Stimulated activated CD4-positive, alpha-beta T cell treated with anti-CD3 and anti-CD28 coated beads, Interleukin-15, amount 100 ng/mL, for 24 hours (primary cell): ENCODE measurements around the gene DOCK10.

Experiments
- DNase-seq: peaks from one replicate; pipeline ENCODE4 v3.0.0-alpha.2; 2020

Gene DOCK10

DNA sequence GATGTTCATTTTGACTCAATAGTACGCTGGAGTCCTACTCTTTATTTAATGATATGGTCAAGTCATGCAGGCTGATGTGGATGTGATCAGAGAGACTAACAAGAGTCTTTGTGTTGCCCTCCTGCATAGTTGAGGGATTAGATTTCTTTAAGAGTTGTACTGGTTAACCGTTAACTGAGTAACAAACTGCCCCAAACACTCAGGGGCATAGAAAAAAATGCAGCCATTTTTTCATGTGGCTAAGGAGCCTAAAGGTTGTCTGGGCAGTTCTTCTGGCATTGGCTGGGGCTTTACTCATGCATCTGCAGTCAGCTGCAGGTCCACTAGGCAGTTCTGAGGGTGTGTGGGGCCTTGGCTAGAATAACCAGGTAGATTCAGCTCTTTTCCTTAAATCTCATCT lies 32.5 kb downstream of the DOCK10 start:
- no peak for DNase-seq

DNA sequence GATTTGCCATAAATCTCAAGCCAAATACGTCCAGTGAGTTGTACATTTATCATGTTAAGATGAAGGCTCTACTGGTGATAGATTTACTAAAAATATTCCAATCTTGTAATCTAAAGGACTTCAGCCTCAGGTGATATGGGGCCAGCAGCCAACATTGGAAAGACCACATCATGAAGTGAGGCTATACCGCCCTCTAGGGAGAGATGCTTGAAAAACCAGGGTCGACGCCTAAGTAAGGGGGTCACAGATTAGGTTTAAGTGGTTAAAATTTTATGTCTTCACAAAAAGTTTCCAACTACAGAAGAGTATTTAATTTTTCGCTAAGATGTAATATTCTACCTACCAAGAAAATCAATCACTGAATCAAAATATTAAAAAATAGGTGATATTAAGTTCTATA lies 33.3 kb downstream of the DOCK10 start:
- DNase-seq: peak; percentile 23

DNA sequence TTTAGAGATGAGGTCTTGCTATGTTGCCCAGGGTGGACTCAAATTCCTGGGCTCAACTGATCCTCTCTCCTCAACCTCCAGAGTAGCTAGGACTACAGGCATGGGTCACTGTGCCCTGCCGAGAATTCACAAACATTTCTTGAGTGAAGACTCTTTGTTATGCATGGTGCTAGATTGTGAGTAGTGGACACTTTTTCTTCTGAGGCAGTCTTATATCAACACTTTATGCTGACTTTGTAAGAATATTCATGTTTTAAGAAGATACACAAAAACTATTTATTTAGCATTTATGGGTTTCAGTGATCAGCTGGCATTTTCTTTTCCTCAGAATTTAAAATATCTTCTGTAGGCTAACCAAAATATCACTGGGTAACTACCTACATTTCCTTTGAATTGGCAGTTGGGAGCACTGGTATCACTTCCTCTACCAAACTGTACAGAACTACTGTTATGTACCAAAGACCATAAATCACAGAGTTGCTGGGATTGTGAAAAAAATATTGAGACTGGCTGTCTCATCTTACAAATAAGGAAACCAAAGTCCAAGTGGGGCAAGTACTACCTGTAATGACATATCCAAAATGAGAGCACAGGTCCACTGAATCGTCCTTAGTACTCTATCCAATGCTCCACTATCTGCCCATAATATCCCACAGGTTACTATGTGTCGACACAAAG lies 34.0 kb downstream of the DOCK10 start:
- DNase-seq: no peak

DNA sequence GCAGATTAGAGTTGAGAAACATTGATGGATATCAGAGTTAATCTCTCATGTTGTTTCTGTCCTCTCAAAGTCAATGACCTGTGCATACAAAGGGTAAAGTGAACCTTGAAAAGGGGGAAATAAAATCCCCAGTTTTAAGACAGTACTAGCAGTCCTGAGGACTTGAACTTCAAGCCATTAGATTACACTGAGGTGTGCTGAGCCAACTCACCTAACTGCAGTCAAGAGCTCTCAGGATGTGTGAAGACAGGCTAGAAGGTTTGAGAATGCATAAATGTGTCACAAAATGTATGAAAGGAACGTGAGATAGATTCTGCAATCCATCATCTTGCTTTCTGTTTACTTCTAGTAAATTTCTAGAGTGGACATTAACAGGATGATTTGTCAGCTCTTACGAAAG lies 35.5 kb downstream of the DOCK10 start:
- DNase-seq: no peak

DNA sequence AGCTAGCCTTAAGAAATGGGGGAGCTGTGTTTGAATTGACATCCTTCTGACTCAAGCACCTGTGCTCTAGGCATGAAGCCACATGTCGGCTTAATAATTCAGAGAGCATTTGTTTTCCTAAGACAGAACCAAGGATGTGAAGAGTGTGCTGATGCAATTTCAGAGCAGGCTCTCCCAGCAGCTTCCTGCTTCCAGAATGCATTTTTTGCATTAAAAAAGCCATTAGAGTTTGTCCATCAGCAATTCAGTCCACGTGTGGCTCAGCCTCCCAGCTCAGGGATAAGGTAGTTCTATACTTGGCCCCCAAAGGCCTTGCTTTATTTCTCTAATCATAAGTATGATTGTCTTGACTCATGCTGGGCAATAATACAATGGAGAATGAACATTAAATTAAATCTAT lies 37.7 kb downstream of the DOCK10 start:
- no peak for DNase-seq

DNA sequence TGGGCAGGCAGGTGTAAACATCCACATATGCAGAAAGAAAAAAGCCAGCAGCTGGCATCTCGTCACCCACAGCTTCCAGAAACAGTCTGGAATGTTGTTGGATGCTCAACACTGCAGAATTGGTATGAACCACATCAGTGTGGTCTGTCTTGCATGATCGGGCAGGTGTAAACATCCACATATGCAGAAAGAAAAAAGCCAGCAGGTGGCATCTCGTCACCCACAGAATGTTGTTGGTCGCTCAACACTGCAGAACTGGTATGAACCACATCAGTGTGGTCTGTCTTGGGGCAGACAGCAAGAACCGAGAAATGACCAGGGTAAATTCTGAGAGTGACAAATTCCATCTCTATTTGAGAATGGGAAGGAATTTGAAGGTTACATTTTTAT lies 39.6 kb downstream of the DOCK10 start:
- no peak for DNase-seq

DNA sequence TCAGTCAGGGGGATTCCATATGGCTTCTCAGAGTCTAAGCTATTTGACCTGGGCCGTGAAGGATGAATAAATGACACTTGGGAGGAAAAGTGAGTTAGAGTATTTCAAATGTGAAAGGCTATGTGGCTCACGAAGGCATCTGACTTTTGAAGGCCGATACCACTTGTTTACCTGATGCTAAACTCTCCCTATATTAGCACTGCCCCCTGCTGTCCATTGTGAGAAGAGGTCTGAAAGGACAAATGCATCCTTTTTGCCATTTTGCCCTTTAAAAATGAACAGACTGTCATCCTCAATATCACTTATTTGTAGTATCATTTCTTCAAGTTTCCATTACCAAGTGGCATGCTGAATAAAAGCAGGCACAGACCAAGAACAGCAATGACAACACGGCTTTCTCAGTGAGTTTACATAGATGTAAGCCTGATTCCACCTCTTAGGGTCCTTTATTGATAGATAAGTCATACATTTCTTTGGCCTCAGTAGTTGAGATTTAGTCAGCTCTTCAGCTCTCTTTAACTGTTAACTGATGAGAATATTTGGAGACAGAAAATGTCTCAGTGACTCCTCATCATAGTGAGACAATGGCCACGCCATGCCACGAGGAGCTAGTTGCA lies 40.1 kb downstream of the DOCK10 start:
- peak; percentile 72 for DNase-seq

DNA sequence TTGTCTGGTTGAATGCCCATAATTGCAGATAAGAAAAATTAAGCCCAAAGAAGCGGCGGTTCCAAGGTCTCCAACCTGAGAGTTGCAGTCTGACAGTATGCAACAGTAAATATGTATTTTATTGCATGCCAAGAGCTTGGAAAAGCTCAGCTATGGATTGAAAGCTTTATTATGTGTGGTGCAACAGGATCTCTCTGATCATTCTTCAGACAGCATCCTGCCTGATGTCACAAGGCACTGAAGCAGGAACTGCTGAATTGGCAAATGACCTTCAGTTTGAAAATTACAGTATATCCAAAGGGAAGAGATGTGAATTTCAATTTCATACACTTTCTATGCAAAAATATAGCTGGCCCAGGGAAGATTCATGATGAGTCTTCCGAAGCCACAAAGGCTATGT lies 42.5 kb downstream of the DOCK10 start:
- DNase-seq: no peak

DNA sequence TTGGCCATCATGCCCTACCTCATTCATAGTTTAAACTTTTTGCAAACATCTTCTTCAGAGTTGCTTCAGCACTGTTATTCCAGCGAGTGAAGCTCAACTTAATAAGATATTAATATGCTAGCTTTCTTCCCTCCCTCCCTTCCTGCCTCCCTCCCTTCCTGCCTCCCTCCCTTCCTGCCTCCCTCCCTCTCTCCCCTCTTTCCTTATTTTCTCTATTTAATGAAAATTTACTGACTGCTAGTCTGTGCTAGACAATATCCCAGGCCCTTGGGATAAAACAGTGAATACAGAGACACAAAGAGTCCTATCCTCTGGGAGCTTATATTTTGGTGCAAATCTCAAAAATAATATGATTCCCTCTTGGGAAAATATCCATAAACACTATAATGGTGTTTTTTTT lies 42.9 kb downstream of the DOCK10 start:
- no peak for DNase-seq

DNA sequence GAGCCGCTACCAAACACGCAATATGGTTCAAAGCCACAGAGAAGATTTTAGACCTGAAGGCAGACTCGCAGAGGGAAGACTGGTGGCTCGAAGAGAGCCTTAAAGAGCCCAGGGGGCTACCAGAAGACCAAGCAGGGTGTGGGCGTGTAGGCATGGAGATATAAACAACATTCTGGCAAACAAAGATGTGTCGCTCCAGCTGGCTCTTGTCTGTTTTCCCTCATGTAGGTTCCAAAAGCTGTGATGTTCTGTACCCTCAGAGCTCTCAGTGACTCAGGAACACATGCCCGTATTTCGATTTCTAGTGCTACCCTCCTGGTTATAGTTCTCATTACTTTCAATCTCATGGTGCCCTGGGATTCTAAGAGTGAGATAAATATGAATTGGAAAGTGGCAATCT lies 44.5 kb downstream of the DOCK10 start:
- no peak for DNase-seq

DNA sequence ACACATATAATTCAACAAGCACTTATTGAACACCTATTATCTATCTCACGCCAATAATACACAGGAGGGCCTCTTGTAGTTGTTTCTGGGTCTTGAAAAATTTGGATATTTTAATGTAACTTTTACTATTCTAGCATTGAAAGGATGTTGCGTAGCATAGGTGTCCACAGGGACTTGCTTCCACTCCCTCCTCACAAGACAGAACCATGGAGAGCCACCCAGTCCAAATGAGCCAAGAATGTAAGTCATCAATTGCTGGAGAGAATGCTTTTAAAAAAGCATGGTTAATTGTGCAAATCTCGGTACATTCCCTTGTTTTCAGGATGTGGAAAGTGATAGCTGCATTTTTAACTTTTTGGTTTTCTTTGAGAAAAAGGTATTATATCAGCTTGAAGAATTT lies 46.8 kb downstream of the DOCK10 start:
- DNase-seq: no peak

DNA sequence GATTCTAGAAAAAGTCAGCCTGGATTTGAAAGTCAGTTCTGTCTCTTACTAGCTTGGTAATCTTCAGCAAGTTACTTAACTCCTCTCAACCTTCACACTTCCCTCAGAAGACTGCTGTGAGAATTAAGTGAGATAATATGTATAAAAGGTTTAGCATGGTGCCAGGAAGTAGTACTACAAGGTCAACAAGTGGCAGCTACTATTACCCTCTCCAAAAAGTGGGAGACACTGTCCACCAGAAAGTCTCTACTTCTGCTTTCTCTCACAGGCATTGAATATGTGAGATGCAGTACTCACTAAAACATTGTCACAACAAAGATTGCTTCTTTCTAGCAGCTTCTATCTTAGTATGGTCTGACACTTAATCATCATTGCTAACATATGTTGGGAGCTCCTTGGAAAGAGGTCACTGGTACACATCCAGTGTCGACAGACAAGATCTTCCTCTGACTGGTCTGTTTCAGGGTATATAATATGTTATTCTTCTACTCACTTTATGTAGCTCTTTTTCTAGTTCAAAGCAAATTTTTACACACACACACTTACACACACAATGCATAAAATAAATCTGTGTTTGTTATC lies 47.9 kb downstream of the DOCK10 start:
- no peak for DNase-seq

DNA sequence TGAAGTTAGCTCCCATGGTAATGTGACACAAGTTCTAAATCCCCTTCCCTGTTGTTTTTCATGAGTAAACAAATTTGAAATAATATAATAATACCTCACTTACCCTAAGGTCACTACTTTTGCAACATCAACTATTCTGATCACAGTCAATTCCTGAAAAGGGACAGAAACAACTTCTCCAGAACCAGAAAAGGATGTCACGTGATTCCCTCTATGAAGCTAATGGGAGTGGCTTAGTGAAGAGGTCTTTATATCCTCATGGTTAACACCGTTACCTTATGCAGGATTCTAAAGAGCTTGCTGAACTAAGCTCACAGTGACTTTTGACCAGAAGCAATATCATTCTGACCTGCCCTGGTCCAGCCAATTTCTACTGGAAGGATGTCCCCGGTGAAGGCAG lies 51.6 kb downstream of the DOCK10 start:
- no peak for DNase-seq

DNA sequence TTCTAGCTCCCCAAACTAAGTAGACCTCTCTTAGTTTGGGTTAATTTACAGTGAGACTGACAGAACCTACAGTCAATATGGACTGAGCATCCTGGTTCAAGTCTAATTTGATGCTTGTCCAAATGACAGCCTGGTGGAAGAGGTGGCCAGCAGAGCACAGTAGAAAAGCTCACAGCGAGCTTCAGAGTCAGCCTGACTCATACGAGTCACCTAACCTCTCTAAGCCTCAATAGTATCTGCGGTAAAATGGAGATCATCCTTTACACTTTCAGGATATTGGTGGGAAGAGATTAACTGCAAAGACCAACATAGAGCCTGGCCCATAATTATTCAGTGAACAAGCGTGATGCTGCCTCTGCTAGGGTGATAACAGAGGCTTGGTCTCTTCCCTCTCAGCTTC lies 54.5 kb downstream of the DOCK10 start:
- DNase-seq: peak; percentile 35

DNA sequence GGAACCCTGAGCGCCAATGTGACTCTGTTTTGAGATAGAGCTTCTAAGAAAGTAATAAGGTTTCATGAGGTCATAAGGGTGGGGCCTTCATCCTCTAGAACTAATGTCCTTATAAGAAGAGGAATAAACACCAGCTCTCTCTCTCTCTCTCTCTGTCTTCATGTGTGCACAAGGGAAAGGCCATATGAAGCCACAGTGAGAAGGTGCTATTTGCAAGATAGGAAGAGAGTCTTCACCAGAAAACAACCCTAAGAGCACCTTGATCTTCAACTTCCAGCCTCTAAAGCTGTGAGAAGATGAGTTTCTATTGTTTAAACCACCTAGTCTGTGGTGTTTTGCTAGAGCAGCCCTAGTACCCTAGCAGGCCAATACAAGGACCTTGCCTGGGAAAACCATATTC lies 55.8 kb downstream of the DOCK10 start:
- DNase-seq: no peak

DNA sequence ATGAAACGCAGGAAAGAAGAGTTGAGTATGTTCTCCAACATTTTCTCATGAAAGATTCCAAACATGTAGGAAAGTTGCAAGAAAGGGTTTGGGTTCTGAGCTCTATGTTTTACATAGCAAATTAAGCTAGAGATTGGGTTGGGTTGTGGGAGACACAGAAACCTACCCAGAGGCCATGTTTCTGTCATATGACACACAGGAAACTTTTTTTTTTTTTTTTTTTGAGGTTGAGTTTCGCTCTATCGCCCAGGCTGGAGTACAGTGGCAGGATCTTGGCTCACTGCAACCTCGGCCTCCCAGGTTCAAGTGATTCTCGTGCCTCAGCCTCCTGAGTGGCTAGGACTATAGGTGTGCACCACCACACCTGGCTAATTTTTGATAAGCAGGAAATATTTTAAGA lies 57.6 kb downstream of the DOCK10 start:
- no peak for DNase-seq

DNA sequence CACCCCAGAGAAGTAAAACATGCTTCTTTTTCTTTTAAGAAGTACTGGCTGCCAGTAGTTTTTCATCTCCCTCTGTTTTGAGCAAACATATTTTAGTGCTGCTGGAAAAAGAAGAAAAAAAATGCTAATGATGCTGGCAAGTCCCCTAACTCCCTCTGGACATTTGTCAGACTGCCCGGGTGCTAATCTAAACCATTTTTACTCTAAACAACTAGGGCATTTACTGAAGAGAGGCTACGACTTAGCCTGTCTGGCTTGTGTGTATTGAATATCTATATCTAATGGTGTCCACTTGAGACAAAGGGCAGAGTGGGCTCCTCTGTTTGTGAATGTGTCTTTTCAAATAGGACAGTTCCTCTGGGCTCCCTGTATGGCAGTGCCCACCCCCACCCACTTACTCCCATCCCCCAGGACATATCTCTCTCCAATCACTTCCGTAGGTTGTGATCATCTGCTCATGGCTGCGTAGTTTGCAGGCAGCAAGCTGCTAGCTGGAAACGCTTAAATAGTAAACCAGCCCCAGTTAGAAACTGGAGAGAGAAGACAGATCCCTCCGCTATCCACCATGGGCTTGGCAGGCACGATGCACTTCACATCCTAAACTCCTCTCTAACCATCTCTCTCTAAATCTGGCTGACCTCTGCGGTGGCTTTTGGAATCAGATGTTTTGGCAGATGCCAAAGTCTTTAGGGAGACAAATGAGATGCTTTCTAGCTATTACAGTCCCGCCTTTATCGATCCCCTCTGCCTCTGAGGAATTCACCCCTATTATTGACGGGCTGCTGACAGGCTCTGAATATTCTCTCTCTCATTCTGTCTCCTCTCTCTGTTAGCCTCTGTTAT lies 58.3 kb downstream of the DOCK10 start:
- no peak for DNase-seq

DNA sequence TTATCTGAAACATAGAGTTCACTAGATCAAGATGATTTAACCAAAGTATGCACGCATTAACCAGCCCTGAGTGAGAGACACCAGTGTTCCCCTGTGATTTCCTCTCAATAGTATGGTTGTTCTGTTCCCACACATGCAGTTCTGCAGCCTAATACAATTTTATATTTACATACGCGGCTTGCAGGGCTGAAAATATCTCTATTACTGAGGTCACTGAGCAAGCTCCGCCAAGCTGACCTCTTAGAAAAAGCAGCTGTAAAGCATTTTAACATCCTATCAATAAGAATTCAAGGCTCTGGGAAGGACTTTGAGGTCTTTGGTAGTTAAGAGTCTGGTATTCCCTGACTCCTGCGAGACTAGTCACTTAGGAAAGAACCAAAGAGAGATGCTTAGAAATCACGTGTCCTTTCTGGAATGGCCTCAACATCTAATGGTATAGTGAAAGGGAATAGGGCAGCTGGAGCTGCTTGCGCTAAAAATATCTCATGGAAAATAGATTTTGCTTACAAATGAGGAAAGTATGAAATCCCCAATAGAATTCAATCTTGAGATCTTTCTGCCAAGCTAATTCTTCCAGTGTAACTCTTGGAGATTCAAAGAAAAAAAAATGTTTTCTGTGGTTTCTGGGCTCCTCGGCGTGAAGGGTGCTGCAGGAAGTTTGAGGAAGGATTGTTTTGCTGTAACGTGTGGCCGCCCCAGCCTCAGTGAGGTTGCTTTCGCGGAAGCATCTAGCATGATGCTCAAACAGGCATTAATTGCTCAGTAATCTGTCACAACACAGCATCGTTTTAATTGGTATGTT lies 59.2 kb downstream of the DOCK10 start:
- DNase-seq: peak; percentile 42

DNA sequence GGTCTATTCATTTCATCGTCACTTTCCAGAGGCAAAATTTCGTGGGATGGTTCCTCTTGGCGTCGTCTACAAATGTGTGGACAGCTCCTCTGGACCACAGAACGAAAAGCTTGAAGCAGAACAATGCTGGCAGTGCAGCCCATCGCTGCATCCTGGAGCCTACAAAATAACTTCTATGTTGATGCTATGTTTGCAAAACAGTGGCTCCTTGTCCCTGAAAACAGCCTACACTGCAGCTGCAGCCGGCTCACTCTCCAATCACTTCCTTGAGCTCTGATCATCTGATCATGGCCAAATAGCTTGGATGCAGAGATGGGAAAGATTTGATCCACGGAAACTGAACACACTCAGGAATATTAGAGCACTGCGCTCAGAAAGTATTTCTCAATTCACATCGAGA lies 60.0 kb downstream of the DOCK10 start:
- DNase-seq: no peak

DNA sequence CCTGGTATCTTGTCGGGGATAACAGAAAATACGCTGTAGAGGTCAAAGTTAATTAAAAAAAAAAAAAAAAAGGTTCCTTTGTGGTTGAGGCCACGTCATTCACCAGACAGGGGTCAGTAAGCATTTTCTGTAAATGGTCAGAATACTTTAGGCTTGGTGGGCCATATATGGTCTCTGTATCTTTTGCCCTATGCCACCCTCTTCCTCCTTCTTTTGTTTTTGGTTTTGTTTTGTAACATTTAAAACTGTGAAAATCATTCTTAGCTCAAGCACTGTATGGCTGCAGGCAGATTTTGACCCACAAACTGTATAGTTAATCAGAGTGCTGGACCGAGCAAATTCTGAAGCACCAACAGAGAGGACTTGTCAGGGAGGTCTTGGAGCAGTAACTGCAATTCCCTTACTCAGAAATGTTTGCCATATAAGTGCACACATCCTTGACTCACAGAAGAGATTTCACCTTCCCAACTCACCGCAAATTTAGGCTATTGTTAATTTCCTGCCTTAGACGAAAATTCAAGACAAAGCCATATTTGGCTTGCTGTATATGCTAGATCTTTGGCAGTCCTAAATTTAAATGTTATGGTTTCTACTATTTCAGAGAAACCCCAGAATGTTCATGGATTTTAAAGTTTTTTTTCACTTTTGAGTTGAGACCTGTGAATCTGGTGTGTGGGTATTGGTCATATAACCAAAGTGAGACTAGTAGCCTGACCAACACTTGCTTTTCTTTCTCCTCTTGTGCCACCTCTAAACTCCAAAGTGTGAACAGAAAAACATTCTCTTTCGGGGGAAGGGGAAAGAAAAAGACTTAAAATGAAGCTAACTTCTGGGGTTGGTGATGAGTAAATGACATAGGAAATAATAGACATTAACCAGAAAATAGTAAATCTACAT lies 65.4 kb downstream of the DOCK10 start:
- DNase-seq: no peak

DNA sequence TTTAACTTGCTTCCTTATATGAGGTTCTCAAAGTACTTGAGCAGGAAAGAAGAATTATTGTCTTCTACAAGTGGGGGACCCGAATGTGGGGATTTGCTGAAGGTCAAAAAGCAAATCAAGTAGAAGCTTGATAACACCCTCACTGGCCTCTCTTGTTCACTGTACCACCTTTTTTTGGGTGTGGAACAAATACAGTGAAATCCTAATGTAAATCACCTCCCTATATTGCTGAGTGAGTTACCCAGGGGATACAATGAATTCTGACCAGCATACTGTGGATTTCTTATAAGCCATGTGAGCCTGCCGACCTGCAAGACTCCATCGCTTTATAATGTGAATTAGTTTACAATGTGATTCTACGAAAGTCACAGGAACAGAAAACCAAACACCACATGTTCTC lies 66.5 kb downstream of the DOCK10 start:
- no peak for DNase-seq
